ENCODE data around the gene ANKS1B.
"Not testable (repeated sequence)": the region's sequence is repeated elsewhere in the genome, so short reads cannot be mapped to it uniquely, and the experiment has no call there.

The ANKS1B gene

GRCh38 chr12:99984271-99985128 lies at the start of gene ANKS1B:
Gene ANKS1B (minus strand): TSS chr12:99984936. CDS start chr12:99984237, 699 bp downstream.
- peak; percentile 85 to 95 for DNase-seq

- no peak for DNase-seq
Measured at GRCh38 chr12:100031836-100032235, 47.1 kb upstream of the ANKS1B start.

- no peak for DNase-seq
Measured at GRCh38 chr12:100027671-100028070, 42.9 kb upstream of the ANKS1B start.

- DNase-seq, result no peak
Measured at GRCh38 chr12:100026241-100026640, 41.5 kb upstream of the ANKS1B start.

GRCh38 chr12:100024974-100025555 lies 40.3 kb upstream of the ANKS1B start:
- DNase-seq, result no peak

- no peak for DNase-seq
Measured at GRCh38 chr12:100020370-100020769, 35.6 kb upstream of the ANKS1B start.

- no peak for DNase-seq
Measured at GRCh38 chr12:100017056-100017455, 32.3 kb upstream of the ANKS1B start.

- DNase-seq, result not testable (repeated sequence)
Measured at GRCh38 chr12:100016304-100016703, 31.6 kb upstream of the ANKS1B start.

- DNase-seq, result not testable (repeated sequence)
Measured at GRCh38 chr12:100005846-100006245, 21.1 kb upstream of the ANKS1B start.

GRCh38 chr12:99997806-99998205 lies 13.1 kb upstream of the ANKS1B start:
- no peak for DNase-seq

- no peak for DNase-seq
Measured at GRCh38 chr12:99996095-99996494, 11.4 kb upstream of the ANKS1B start.

- no peak for DNase-seq
Measured at GRCh38 chr12:99985631-99986030, 895 bp upstream of the ANKS1B start.

GRCh38 chr12:99985129-99985570 lies 414 bp upstream of the ANKS1B start:
- DNase-seq, result peak; percentile 65 to 85

GRCh38 chr12:99983456-99984258 lies 1.1 kb downstream of the ANKS1B start:
- DNase-seq, result peak; percentile 68 to 73

- no peak for DNase-seq
Measured at GRCh38 chr12:99981639-99982190, 3.0 kb downstream of the ANKS1B start.

GRCh38 chr12:99979471-99979870 lies 5.3 kb downstream of the ANKS1B start:
- no peak for DNase-seq

- no peak for DNase-seq
Measured at GRCh38 chr12:99978152-99978551, 6.6 kb downstream of the ANKS1B start.

- DNase-seq, result no peak
Measured at GRCh38 chr12:99977550-99977949, 7.2 kb downstream of the ANKS1B start.

- DNase-seq, result no peak
Measured at GRCh38 chr12:99976762-99977161, 8.0 kb downstream of the ANKS1B start.

- DNase-seq, result peak; percentile 58 to 67
Measured at GRCh38 chr12:99975321-99975720, 9.4 kb downstream of the ANKS1B start.

GRCh38 chr12:99974146-99974545 lies 10.6 kb downstream of the ANKS1B start:
- no peak for DNase-seq

- no peak for DNase-seq
Measured at GRCh38 chr12:99966429-99966828, 18.3 kb downstream of the ANKS1B start.

- DNase-seq, result peak in 1 of 2 experiments; percentile 43
Measured at GRCh38 chr12:99960311-99960710, 24.4 kb downstream of the ANKS1B start.
